HK-2 (cell line): ENCODE results near the gene MBNL2.

Experiments
- DNase-seq: peaks from one replicate; pipeline ENCODE4 v3.0.0-alpha.2; 2018; ENCODE audit not compliant: unreplicated experiment

Gene MBNL2

GRCh38 chr13:97211300-97211699 is 10.8 kb upstream of the MBNL2 start:
- no peak for DNase-seq

GRCh38 chr13:97212004-97212403 is 10.1 kb upstream of the MBNL2 start:
- DNase-seq, result no peak

GRCh38 chr13:97212601-97213040 is 9.5 kb upstream of the MBNL2 start:
- no peak for DNase-seq

GRCh38 chr13:97214921-97215320 is 7.2 kb upstream of the MBNL2 start:
- no peak for DNase-seq

- no peak for DNase-seq
These were observed 6.8 kb upstream of the MBNL2 start for GRCh38 chr13:97215325-97215724.

GRCh38 chr13:97219226-97219625 is 2.9 kb upstream of the MBNL2 start:
- DNase-seq, result no peak

- no peak for DNase-seq
These were observed 1.8 kb upstream of the MBNL2 start for GRCh38 chr13:97220151-97220900.

GRCh38 chr13:97221046-97221445 is 1.1 kb upstream of the MBNL2 start:
- no peak for DNase-seq

GRCh38 chr13:97221466-97221865 is 667 bp upstream of the MBNL2 start:
- DNase-seq, result no peak

GRCh38 chr13:97223037-97223710 is 1.0 kb downstream of the MBNL2 start:
- no peak for DNase-seq

GRCh38 chr13:97223711-97224541 is 1.8 kb downstream of the MBNL2 start:
- DNase-seq, result peak; percentile 23

GRCh38 chr13:97224544-97225300 is 2.6 kb downstream of the MBNL2 start:
- DNase-seq, result no peak

- DNase-seq, result no peak
These were observed 3.4 kb downstream of the MBNL2 start for GRCh38 chr13:97225533-97225932.

- DNase-seq, result no peak
These were observed 3.9 kb downstream of the MBNL2 start for GRCh38 chr13:97226013-97226412.

- DNase-seq, result no peak
These were observed 4.9 kb downstream of the MBNL2 start for GRCh38 chr13:97226788-97227627.

GRCh38 chr13:97228850-97229521 is 6.9 kb downstream of the MBNL2 start:
- DNase-seq, result no peak

- DNase-seq, result no peak
These were observed 7.6 kb downstream of the MBNL2 start for GRCh38 chr13:97229699-97230098.

GRCh38 chr13:97231118-97231828 is 9.1 kb downstream of the MBNL2 start:
- no peak for DNase-seq

- no peak for DNase-seq
These were observed 9.7 kb downstream of the MBNL2 start for GRCh38 chr13:97231829-97232196.

- DNase-seq, result no peak
These were observed 11.4 kb downstream of the MBNL2 start for GRCh38 chr13:97233499-97233898.
